Measurements from ENCODE around the gene GVQW3. TPM values are rescaled to one million over a fixed set of nuclear protein-coding genes. Genes with fewer than 3 reads are reported as not detected.

The GVQW3 gene
- polyA plus RNA-seq, 3 donors: 0.15 to 1.1 TPM; not detected in 1

GRCh38 chr11:76368490-76368889 is 12.6 kb upstream of the GVQW3 start:
- Histone ChIP-seq H4K20me1 (ENCODE audit: insufficient read depth, low read length) (peaks cover 92% of the 10 kb centered on the region), H3K27me3 (ENCODE audit: control insufficient read depth in 2 of 2, insufficient read depth in 2 of 2, low read length in 2 of 2) (no peaks in the 10 kb centered on the region), H2AFZ (ENCODE audit: insufficient read depth, low read depth, low read length, poor library complexity, severe bottlenecking) (no peak overlapping the region), H3K79me2 (ENCODE audit: insufficient read depth, low read length) (peaks cover 89% of the 10 kb centered on the region), H3K9me3 (replicated peaks in 1 of 2; ENCODE audit: control insufficient read depth in 1 of 2, insufficient read depth in 1 of 2, low read length in 2 of 2) (no peaks in the 10 kb centered on the region), H3K27ac (ENCODE audit: low read depth in 1 of 2, low read length in 2 of 2) (no peak overlapping the region), H3K4me2 (replicated peaks; ENCODE audit: extremely low read depth, low read length, poor library complexity, severe bottlenecking) (no peak overlapping the region), H3K4me1 (ENCODE audit: control insufficient read depth in 1 of 2, insufficient read depth in 2 of 2, low read length in 2 of 2) (peaks cover 8 to 15% of the 10 kb centered on the region in 2 donors), H3K9ac (ENCODE audit: insufficient read depth, low read length, poor library complexity, severe bottlenecking) (no peak overlapping the region), H3K36me3 (replicated peaks in 1 of 2; ENCODE audit: control insufficient read depth in 1 of 2, insufficient read depth in 2 of 2, low read length in 2 of 2) (peaks cover 19 to 22% of the 10 kb centered on the region in 2 donors), H3K4me3 (replicated peaks in 1 of 3; ENCODE audit: low read depth in 2 of 3, low read length in 3 of 3) (no peak overlapping the region)
- no CpG with 5 or more reads among the region's 1 CpG for WGBS (ENCODE audit: insufficient coverage)
- Mint-ChIP-seq H3K9me3 (peaks cover 0 to 3% (median 0%) of the 10 kb centered on the region in 7 donors), H3K27ac (no peak overlapping the region), H3K4me3 (no peak overlapping the region), H3K4me1 (peaks cover 23% of the 10 kb centered on the region), H3K36me3 (peaks cover 17 to 20% of the 10 kb centered on the region in 2 donors), H3K27me3 (ENCODE audit: low read depth in 3 of 3) (peaks cover 0 to 1% (median 0%) of the 10 kb centered on the region in 3 donors)
- TF ChIP-seq CTCF (IDR thresholded peaks at IDR 0.05): no peak
- no peak for DNase-seq
- intact Hi-C loops (cut with micrococcal nuclease): no loop called here

- peaks cover 10 to 13% of the 10 kb centered on the region in 2 donors for H3K36me3 ChIP-seq (replicated peaks in 1 of 2; ENCODE audit: control insufficient read depth in 1 of 2, insufficient read depth in 2 of 2, low read length in 2 of 2)
- H3K79me2 ChIP-seq (ENCODE audit: insufficient read depth, low read length): peaks cover 93% of the 10 kb centered on the region
- Mint-ChIP-seq H3K9me3 (peaks cover 0 to 3% (median 0%) of the 10 kb centered on the region in 7 donors), H3K36me3 (peaks cover 11 to 14% of the 10 kb centered on the region in 2 donors), H3K27ac (no peak overlapping the region), H3K4me3 (no peak overlapping the region), H3K27me3 (ENCODE audit: low read depth in 3 of 3) (peaks cover 0 to 1% (median 0%) of the 10 kb centered on the region in 3 donors), H3K4me1 (peaks cover 25% of the 10 kb centered on the region)
- no peak for DNase-seq
- peaks cover 98% of the 10 kb centered on the region for H4K20me1 ChIP-seq (ENCODE audit: insufficient read depth, low read length)
- H3K4me1 ChIP-seq (ENCODE audit: control insufficient read depth in 1 of 2, insufficient read depth in 2 of 2, low read length in 2 of 2): peaks cover 8 to 15% of the 10 kb centered on the region in 2 donors
- H3K27ac ChIP-seq (ENCODE audit: low read depth in 1 of 2, low read length in 2 of 2): no peak overlapping the region
- H3K4me2 ChIP-seq (replicated peaks; ENCODE audit: extremely low read depth, low read length, poor library complexity, severe bottlenecking): no peak overlapping the region
- no peaks in the 10 kb centered on the region for H3K9me3 ChIP-seq (replicated peaks in 1 of 2; ENCODE audit: control insufficient read depth in 1 of 2, insufficient read depth in 1 of 2, low read length in 2 of 2)
- H3K9ac ChIP-seq (ENCODE audit: insufficient read depth, low read length, poor library complexity, severe bottlenecking): no peak overlapping the region
- WGBS (ENCODE audit: insufficient coverage): 92% methylated on average over 6 of the region's 6 CpGs
- H3K27me3 ChIP-seq (ENCODE audit: control insufficient read depth in 2 of 2, insufficient read depth in 2 of 2, low read length in 2 of 2): no peaks in the 10 kb centered on the region
- no peak overlapping the region for H3K4me3 ChIP-seq (replicated peaks in 1 of 3; ENCODE audit: low read depth in 2 of 3, low read length in 3 of 3)
- no peak overlapping the region for H2AFZ ChIP-seq (ENCODE audit: insufficient read depth, low read depth, low read length, poor library complexity, severe bottlenecking)
- TF ChIP-seq CTCF (IDR thresholded peaks at IDR 0.05): no peak
- intact Hi-C loops (cut with micrococcal nuclease): no loop called here
Measured at GRCh38 chr11:76369406-76369805, 11.7 kb upstream of the GVQW3 start.
